Stimulated activated CD8-positive, alpha-beta memory T cell treated with anti-CD3 and anti-CD28 coated beads, Interleukin-4, amount 100 ng/mL, for 24 hours (primary cell): Measurements from ENCODE around the gene EPHA4.

Experiments used
- DNase-seq: peaks from one replicate; pipeline ENCODE4 v3.0.0-alpha.2; 2020; ENCODE audit warnings: low read depth

Gene EPHA4

DNA sequence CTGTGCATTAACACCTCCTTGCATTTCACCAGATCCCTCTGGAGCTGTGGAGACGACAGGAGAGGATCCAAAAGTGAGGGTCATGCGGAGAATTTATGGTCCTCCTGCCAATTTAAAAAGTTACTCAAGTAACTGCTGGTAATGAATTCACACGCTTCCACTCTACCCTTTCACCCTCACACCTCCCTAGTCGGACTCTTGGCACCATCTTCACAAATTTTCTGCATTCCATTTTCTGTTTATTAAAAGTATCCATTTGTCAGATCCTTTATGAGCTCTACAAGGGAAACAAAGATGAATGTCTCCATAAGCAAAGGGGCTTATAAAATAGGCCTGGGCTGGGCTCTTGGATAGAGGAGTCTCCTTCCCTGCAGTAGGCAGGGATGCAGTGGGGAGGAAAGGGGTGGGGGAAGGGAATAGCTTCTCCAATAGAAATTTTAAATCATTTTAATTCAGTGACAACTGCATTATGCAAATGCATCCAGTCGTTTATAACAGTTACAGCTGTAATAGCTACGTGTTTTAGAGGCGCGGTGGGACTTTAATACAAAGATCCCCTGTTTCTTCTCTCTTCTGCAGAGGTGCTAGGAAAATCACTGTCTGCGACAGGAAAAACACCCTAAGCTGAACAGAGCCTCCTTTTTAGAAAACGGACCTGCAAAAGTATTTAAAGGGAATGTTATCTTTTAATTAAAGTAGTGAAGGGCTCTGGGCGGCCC is 132.2 kb downstream of the EPHA4 start:
- DNase-seq, result no peak

DNA sequence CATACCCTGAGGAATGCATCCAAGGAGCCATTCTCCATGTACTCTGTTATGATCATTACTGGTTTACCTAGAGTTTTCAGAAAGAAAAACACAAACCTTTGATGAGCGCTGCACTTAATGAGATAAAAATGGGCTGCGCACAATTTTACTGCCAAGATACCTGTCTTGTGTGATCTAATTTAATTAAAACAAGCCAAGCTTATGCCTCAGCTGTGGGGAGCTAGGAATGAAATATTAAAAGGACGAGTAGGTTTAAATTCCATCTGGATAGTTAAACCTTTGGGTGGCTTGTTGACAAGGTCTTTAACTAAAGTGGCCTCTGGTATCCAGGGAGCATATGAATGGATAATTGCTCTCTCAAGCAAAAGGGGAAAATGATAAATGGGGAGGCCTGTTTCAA is 135.0 kb downstream of the EPHA4 start:
- DNase-seq, result no peak

DNA sequence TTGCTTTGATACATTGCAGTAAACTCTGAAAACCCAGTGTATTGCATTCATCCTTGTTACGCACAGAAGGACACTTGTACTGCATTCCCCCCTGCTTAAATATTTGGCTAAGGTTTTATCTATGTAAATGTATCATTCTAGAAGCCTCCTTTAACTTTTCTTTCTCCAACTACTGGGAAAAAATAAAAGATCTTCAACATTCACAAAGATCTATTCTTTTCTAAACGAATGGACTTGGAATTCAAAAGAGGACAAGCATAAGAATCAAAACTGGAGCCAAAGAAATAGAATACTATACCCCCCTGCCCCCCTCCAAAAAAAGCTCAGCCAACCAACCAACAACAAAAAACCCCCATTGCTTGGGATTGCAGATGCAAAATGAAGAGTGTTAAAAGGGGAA is 136.9 kb downstream of the EPHA4 start:
- DNase-seq, result no peak

DNA sequence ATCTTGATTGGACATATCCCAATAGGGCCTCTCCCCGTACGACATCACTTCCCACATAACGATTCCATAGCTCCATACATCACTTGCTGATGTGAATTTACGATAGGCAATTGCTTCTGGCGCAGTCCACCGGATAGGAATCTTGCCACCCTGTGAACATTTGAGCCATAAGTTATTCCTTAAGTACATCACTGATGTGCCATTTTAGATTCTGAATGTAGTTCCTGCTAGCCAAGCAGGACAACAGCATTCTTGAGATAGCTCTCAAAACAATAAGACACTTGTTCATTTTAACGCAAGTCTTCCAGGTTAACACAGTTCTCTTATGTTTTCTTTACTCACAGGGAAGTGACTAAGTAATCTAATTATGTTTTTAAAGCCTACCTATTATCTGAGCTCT is 138.0 kb downstream of the EPHA4 start:
- DNase-seq, result no peak

DNA sequence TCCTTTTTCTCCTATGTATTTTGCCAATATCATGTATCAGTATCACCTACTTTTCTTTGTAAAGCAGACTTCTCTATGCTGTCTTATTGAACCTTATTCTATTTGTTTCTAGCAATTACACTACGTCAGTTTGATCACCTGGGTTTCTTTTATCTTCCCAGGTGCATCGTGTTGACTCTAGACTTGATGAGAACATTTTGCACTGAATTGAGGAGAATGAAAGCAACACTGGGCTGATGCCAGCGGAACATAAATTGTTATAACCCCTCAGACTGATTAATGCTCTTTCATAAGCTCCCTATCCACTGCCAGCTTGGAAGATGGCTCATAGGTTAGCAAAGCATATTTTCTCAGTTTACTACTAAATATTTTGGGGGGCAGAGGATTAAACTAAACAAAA is 140.6 kb downstream of the EPHA4 start:
- no peak for DNase-seq

DNA sequence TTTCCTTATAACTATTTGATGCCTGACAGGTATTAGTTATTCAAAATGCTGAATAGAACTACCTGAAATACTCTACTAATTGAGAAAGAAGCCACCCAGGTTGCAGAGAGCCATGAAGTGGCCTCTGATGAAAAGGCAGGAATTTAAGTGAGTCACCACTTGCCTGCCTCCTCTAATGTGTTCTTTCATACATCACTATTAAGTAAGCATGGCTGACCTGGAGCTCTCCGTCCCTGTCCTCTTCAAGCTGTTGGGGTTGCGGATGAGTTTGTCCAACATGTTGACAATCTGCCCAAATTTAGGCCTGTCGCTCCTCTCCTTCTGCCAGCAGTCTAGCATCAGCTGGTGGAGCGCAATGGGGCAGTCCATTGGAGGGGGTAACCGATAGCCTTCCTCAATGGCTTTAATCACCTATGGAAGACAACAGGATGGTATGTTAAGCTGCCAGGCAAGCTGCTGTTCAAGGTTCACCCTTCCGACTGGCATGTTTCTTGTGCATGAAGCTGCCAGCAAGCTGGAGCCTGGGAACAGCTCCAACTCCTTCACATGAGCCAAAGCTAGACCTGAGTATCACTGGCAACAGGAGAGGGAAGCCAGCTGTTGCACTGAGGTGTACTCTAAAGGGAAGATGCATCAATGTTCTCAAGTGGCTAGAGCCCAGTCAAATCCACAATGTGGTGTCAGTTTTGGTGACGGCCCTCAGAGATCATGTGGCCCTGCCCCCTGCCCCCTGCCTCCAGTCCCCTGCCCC is 142.2 kb downstream of the EPHA4 start:
- no peak for DNase-seq

DNA sequence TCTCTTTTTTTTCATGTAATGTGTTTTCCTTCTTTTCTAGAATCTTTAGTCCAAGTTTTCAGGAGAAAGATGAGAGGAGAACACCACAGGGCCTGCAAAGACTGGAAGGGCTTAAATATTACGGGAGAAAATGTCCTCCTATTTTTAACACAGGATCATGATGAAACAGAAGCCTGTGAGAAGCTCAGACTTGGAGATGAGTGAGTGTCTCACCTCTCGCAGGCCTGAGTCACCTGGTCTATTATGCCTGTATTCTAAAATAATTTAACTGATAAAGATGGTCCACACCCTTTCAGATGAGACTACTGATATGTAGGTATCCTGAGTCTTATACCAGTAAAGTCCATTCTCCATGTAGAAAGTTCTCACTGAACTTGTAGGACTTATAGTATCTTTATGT is 143.2 kb downstream of the EPHA4 start:
- DNase-seq, result no peak

DNA sequence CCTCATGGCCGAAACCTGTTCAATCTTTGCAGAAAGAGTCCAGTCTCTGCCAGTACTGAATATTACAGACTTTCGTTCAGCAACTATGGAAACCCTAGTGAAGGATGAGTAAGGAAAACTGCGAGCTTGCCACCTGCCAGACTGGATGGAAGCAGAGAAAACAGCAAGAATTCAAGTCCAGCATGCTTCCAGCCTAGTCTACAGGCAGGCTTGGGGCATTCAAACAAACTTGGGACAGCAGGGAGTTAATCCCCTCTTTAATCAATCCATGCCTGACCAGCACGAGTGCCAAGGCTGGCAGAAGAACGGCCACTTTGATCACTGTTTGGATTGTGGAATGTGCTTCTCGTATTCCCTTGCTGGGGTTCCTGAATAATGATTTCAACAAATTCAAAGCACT is 145.2 kb downstream of the EPHA4 start:
- no peak for DNase-seq

DNA sequence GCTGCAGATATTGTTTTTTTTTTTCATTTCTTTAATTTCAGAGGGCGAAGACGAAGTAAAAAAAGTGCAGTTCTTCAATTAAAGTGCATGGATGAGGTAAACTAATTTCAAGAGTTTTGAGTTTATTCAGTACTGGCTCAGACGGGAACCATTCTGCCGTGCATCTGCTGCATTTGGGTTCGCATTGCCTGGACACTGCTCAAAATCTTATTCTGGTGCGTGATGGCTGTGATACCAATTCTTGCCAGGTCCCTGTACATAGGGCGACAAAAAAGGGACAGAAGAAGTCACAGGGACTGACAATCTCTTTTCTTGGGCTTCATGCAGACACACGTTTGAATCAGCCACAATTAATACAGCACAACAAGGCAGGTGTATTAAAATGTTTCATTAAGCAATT is 146.2 kb downstream of the EPHA4 start:
- no peak for DNase-seq

DNA sequence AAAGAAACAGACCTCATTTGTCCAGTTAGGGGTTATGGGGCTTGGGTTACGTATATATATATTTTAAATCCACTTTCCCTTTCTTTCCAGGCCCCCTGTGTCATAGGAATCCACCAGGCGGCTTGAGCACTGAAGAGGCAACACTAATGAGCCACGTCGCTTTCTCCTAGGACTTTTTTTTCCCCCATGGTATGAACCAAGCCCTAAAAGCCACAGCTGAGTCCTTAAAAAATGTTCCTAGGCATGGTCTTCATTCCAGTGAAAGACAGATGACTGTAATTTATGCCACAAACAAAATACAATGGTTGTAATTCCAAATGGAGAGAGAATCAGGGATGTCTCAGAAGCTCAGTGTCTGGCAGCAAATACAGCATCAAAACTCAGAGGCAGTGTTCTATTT is 146.8 kb downstream of the EPHA4 start:
- DNase-seq, result no peak

DNA sequence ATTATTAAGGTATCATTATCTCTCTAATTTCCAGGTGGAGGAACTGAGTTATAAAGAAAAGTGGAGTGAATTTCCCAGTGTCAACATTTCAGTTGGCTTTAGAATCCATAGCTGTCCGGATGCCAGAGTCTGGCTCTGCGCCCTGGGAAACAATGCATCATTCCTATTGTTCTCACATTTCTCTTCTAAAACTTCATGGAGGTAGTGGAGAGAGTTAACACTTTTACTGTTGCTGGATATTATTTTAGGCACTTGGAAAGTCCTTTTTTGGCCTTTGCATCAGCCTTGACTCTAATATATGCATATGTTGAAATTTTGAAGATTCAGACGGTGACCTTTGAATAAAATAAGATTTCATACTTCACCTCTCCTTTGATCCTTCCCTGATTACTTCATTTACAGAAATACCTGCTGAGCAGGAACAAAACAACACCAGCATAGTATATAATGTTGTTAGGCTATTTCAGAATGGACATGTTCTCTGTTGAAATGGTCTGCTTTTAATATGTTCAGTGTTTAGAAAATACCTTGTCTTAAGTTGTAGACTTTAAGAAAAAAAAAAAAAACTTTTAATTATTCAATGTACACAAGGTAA is 148.8 kb downstream of the EPHA4 start:
- no peak for DNase-seq

DNA sequence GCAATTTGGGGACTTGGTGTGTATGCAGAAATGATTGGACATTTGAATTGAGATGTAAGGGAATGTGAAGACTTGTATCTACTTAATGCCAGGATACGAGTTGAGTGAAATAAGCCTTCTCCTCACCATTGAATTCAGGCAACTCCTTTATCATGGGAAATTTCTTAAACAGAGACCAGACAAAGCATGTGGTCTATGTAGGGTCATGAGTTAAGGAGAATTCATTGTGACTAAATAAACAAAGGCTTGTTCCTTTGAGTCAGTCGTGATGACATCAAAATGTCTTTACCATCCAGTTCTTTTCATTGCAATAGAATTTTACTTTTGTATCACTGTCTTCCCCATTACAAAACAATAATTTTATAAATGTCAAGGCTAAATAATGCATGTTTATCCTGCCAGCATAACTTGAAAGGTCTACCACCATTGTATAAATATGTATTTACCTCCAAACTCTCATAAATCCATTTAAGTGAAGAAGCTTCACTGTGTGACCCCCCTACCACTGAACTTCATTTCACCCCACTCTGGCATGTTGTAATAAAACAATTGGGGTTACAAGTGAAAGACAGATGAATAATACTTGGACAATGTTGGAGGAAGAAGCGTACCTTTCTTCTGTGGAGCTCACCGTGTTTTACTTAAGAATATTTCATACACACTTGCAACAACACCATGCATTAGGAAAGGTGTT is 149.4 kb downstream of the EPHA4 start:
- DNase-seq, result no peak

DNA sequence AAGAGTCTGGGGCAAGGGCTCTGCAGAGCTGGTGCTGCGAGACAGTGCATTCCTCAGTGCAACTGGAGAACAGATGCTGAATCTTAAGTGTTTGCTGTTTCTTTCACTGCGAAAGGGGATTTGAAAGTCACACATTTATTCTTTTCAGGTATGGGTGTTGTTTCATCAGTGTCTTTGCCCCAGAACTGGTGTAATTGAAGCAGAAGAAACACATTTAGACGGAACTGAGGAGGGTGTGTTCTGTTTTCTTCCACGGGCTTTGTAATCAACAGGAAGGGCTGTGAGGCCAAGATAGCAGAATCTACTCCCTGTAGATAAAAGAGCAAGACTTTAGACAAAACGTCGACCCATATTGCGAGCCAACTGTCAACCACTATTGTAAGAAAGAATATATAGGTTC is 151.9 kb downstream of the EPHA4 start:
- DNase-seq, result no peak

DNA sequence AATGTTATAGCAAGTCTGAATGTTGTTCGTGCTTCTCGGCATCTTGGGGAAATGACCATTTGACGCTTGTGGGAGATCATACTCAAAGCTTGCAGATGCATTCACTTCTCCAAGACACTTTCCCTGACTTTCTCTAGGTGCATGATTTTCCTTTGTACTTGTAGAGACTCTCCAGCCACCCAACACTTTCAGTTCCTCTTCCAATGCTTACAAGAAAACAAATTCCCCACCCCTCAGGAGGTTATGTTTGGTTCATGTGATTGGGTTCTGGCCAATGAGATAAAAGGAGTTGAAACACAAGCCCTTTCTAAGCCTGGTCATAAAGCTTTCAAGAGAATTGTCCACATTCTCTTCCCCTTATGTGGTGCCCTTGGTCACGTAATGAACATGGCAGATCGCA is 156.3 kb downstream of the EPHA4 start:
- no peak for DNase-seq

DNA sequence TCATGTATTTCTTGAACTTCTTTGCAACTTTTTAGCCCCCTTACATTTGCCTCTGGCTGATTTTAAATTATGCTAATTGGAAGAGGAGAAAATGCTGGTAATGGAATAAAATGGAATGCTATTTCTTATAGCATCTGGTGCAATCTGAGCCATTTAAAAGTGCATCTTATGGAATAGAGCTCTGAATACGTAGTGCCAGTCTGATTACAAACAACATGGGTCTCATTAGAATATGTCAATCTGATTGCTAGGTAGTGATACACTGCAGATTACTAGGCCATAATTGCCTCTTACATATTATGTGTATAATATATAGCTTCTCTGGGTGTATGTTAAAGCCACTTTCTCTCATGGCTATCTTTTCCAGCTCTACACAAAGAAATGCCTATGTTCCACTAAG is 159.1 kb downstream of the EPHA4 start:
- no peak for DNase-seq

DNA sequence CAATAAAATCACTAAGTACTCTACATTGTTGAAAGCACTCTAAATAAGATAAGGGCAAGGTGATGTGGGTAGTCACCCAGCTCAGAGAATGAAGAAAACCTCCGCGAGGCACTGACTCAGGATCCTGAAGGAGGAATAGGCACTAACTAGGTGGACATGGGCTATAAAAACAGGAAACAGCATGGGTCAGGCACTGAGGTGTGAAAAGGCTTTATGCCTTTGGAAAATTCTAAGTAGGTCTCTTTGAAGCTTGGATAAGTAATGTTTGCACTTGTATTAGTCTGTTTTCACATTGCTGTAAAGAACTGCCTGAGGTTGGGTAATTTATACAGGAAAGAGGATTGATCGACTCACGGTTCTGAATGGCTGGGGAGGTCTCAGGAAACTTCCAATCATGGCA is 161.6 kb downstream of the EPHA4 start:
- DNase-seq, result no peak

DNA sequence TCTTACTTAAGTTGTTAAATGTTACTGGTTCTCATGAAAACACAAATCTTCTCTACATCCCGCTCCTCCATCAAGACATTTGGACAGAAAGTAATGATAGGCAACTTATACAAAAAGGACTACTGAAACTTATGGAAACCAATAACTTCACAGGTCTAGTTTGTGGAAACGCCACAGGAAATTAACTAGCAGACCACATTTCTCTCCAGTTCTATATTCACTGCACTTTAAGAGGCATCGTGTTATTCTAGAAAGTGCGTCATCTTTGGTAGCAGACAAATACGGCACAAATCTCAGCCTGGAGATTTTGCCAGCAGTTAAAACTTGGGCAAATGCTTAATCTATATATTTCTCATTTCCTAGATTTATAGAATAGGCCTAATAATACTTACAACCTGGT is 164.3 kb downstream of the EPHA4 start:
- no peak for DNase-seq

DNA sequence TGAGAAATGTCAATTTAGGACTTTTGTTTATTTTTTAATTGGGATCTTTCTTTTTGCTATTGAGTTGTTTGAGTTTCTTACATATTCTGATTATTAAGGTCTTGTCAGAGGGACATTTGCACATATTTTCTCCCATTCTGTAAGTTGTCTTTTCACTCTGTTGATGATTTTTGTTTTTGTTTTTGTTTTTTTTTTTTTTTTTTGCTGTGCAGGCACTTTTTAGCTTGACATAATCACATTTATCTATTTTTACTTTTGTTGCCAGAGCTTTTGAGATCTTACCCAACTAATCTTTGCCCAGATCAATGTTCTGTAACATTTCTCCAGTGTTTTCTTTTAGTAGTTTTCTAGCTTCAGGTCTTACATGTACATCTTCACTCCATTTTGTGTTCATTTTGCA is 166.6 kb downstream of the EPHA4 start:
- DNase-seq, result no peak

DNA sequence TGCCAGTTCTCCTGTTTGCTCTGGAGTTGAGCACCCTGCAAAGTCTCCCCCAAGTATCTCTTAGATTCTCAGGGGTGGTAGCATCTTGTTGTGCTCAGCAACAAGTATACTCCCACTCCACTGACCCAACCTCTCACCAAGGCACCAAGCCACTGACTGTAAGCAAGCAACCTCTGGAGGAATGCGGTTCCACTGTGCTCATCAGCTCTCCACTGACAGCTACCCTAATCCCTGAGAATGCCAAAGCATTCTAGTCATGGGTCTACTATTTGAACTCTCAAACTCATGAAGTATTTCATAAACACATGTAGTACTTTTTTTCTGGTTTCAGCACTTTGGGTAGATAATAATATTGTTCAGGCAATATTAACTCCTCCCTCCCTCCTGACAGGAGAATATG is 170.0 kb downstream of the EPHA4 start:
- no peak for DNase-seq

DNA sequence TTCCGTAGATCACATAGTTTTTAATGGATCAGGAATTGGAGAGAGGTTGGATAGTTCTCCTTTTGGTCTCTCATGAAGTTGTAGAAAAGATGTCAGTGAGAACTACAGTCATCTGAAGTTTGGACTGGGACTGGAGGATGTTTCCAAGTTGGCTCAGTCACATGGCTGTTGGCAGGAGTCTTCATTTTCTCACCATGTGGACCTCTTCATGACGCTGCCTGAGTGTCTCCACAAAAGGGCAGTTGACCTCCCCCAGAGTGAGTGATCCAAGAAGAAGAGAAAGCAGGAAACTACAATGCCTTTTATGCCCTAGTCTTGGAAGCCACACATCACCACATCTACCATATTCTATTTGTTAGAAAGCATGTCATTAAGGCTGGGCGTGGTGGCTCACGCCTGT is 171.7 kb downstream of the EPHA4 start:
- DNase-seq, result no peak

DNA sequence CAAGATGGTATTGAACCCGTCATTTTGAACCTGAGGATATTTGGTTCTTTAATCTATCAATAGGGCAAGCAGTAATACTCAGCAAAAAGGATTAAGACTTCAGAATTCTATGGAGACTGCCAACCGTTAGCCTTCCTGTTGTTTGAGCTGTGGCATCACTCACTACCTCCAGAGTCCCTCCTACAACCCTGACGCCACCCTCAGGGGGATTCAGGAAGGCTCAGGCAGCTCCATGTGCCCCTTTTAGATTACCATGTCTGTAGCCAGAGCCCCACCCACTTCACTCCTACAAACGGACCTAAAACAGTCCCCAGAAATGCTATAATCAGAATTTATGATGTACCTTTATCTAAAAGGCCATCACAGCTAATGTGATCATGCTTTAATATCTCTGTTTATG is 172.9 kb downstream of the EPHA4 start:
- no peak for DNase-seq

DNA sequence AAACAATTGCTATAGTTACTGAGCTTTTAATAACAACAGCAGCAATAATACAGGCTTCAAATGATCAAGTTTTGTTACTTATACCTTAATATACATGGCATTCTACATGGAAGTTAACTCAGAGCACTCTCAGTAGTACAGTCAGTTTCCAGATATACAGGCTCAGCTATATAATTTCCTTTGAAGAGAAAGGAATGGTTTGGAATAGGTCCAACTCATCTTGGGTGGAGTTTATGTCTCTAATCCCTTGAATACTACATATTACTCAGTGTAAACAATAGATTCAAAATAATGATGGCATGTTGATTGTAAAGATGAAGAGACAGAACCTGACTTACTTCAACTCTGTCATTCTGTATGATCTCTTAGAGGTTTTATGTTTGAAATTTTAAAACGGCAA is 174.9 kb downstream of the EPHA4 start:
- DNase-seq, result no peak
